ENCODE measurements around the gene LCP2.

LCP2 gene

GRCh38 chr5:170235876-170236864 is 61.4 kb downstream of the LCP2 start:
- Histone ChIP-seq H3K9me3 (ENCODE audit: insufficient read depth, low read length, severe bottlenecking) (no peaks in the 10 kb centered on the region), H3K27me3 (ENCODE audit: insufficient read depth, low read length, poor library complexity) (no peaks in the 10 kb centered on the region), H3K4me3 (ENCODE audit: low read depth in 1 of 2, low read length in 2 of 2) (no peak overlapping the region), H3K27ac (ENCODE audit: low read length) (no peak overlapping the region), H3K4me1 (ENCODE audit: insufficient read depth, low read length) (no peaks in the 10 kb centered on the region), H3K9ac (ENCODE audit: low read depth, low read length) (no peak overlapping the region), H4K20me1 (ENCODE audit: insufficient read depth, low read length) (no peaks in the 10 kb centered on the region), H3K4me2 (ENCODE audit: insufficient read depth, low read length) (no peak overlapping the region), H3K36me3 (ENCODE audit: insufficient read depth, low read length) (no peaks in the 10 kb centered on the region), H2AFZ (ENCODE audit: low read depth, low read length) (no peak overlapping the region), H3K79me2 (ENCODE audit: insufficient read depth, low read length) (no peaks in the 10 kb centered on the region)
- DNase-seq: no peak
- ATAC-seq (ENCODE audit: insufficient read depth, low read depth): no peak
- TF ChIP-seq CTCF (IDR thresholded peaks at IDR 0.05; ENCODE audit: borderline replicate concordance, extremely low read depth, low read length, poor library complexity, severe bottlenecking): no peak
- no peak for TF ChIP-seq EZH2 (IDR thresholded peaks at IDR 0.05; ENCODE audit: borderline replicate concordance, low read depth, low read length, severe bottlenecking)

GRCh38 chr5:170233358-170233892 is 64.2 kb downstream of the LCP2 start:
- no peak for ATAC-seq (ENCODE audit: insufficient read depth, low read depth)
- Histone ChIP-seq H4K20me1 (ENCODE audit: insufficient read depth, low read length) (no peaks in the 10 kb centered on the region), H3K4me1 (ENCODE audit: insufficient read depth, low read length) (no peaks in the 10 kb centered on the region), H3K36me3 (ENCODE audit: insufficient read depth, low read length) (no peaks in the 10 kb centered on the region), H3K9me3 (ENCODE audit: insufficient read depth, low read length, severe bottlenecking) (no peaks in the 10 kb centered on the region), H3K27me3 (ENCODE audit: insufficient read depth, low read length, poor library complexity) (no peaks in the 10 kb centered on the region), H3K4me2 (ENCODE audit: insufficient read depth, low read length) (no peak overlapping the region), H3K27ac (ENCODE audit: low read length) (no peak overlapping the region), H2AFZ (ENCODE audit: low read depth, low read length) (no peak overlapping the region), H3K79me2 (ENCODE audit: insufficient read depth, low read length) (no peaks in the 10 kb centered on the region), H3K4me3 (ENCODE audit: low read depth in 1 of 2, low read length in 2 of 2) (no peak overlapping the region), H3K9ac (ENCODE audit: low read depth, low read length) (no peak overlapping the region)
- TF ChIP-seq CTCF (IDR thresholded peaks at IDR 0.05; ENCODE audit: borderline replicate concordance, extremely low read depth, low read length, poor library complexity, severe bottlenecking) (no peak), EZH2 (IDR thresholded peaks at IDR 0.05; ENCODE audit: borderline replicate concordance, low read depth, low read length, severe bottlenecking) (no peak)
- no peak for DNase-seq

- Histone ChIP-seq H3K4me2 (ENCODE audit: insufficient read depth, low read length) (no peak within 1 kb of the TSS), H4K20me1 (ENCODE audit: insufficient read depth, low read length) (no peaks in the 10 kb centered on the region), H3K9ac (ENCODE audit: low read depth, low read length) (no peak within 1 kb of the TSS), H3K9me3 (ENCODE audit: insufficient read depth, low read length, severe bottlenecking) (no peaks in the 10 kb centered on the region), H3K4me1 (ENCODE audit: insufficient read depth, low read length) (no peaks in the 10 kb centered on the region), H3K79me2 (ENCODE audit: insufficient read depth, low read length) (no peaks in the 10 kb centered on the region), H2AFZ (ENCODE audit: low read depth, low read length) (no peak within 1 kb of the TSS), H3K36me3 (ENCODE audit: insufficient read depth, low read length) (no peaks in the 10 kb centered on the region), H3K27ac (ENCODE audit: low read length) (no peak within 1 kb of the TSS), H3K4me3 (ENCODE audit: low read depth in 1 of 2, low read length in 2 of 2) (no peak within 1 kb of the TSS), H3K27me3 (ENCODE audit: insufficient read depth, low read length, poor library complexity) (no peaks in the 10 kb centered on the region)
- DNase-seq (no peak), ATAC-seq (ENCODE audit: insufficient read depth, low read depth) (no peak)
- TF ChIP-seq EZH2 (IDR thresholded peaks at IDR 0.05; ENCODE audit: borderline replicate concordance, low read depth, low read length, severe bottlenecking) (no peak), CTCF (IDR thresholded peaks at IDR 0.05; ENCODE audit: borderline replicate concordance, extremely low read depth, low read length, poor library complexity, severe bottlenecking) (no peak)
These were observed 64.8 kb downstream of the LCP2 start, which contains the start of gene C5orf58 for GRCh38 chr5:170232786-170233185. TSS of gene C5orf58 (plus strand) at chr5:170232985. CDS start at chr5:170234977, 1,992 bp downstream.

All from DND-41 (cell line).